NCI-H187 treated with DMSO at 0.1 percent for 48 hours (cell line): Measurements from ENCODE around the gene GATA2.

Experiments
- DNase-seq: peaks from one replicate; lab custom pipeline; 2025; lab: John Stamatoyannopoulos, UW

Gene GATA2

GRCh38 chr3:128455786-128456748, 36.9 kb downstream of the GATA2 start:
- no peak for DNase-seq

GRCh38 chr3:128455116-128455515, 37.9 kb downstream of the GATA2 start:
- no peak for DNase-seq

- no peak for DNase-seq
These were observed 38.7 kb downstream of the GATA2 start for GRCh38 chr3:128454310-128454618.

- no peak for DNase-seq
These were observed 39.3 kb downstream of the GATA2 start for GRCh38 chr3:128453501-128454309.

GRCh38 chr3:128452678-128453275, 40.2 kb downstream of the GATA2 start:
- DNase-seq = no peak

- DNase-seq = no peak
These were observed 40.9 kb downstream of the GATA2 start for GRCh38 chr3:128452120-128452519.

- DNase-seq = no peak
These were observed 43.8 kb downstream of the GATA2 start for GRCh38 chr3:128449111-128449638.

- DNase-seq = no peak
These were observed 44.5 kb downstream of the GATA2 start for GRCh38 chr3:128448491-128448890.

- no peak for DNase-seq
These were observed 45.4 kb downstream of the GATA2 start for GRCh38 chr3:128447561-128448013.

- DNase-seq = no peak
These were observed 46.2 kb downstream of the GATA2 start for GRCh38 chr3:128446821-128447220.

- no peak for DNase-seq
These were observed 47.6 kb downstream of the GATA2 start for GRCh38 chr3:128445357-128445756.

- no peak for DNase-seq
These were observed 49.2 kb downstream of the GATA2 start for GRCh38 chr3:128443771-128444170.

GRCh38 chr3:128442949-128443348, 50.1 kb downstream of the GATA2 start:
- no peak for DNase-seq

GRCh38 chr3:128442070-128442469, 50.9 kb downstream of the GATA2 start:
- no peak for DNase-seq

GRCh38 chr3:128439226-128439625, 53.8 kb downstream of the GATA2 start:
- DNase-seq = no peak

- DNase-seq = no peak
These were observed 54.4 kb downstream of the GATA2 start for GRCh38 chr3:128438488-128439072.

- DNase-seq = no peak
These were observed 56.8 kb downstream of the GATA2 start for GRCh38 chr3:128436214-128436613.

GRCh38 chr3:128435561-128435960, 57.4 kb downstream of the GATA2 start:
- DNase-seq = no peak

GRCh38 chr3:128435058-128435457, 57.9 kb downstream of the GATA2 start:
- no peak for DNase-seq

- no peak for DNase-seq
These were observed 58.5 kb downstream of the GATA2 start for GRCh38 chr3:128434524-128434923.

GRCh38 chr3:128433837-128434165, 59.2 kb downstream of the GATA2 start:
- DNase-seq = no peak
